Measurements from ENCODE around the gene AREL1. TPM values are rescaled to one million over a fixed set of nuclear protein-coding genes. Genes with fewer than 3 reads are reported as not detected.

AREL1 gene
- total and polyA plus RNA-seq, 10 of the 15 experiments (the other 5 are each of a cell fraction or from before 2014, with no cell fraction given) = 6.2 to 40.4 (median 23.7) TPM

- SMC1A ChIA-PET (ENCODE audit: uncharacterized antibody, unreplicated experiment) = no interaction called here
- BruUV-seq (replicated peaks) = no TSS peak
- no peak overlapping the region for H3K4me2 ChIP-seq (ENCODE audit: control insufficient read depth, insufficient read depth)
Measured at GRCh38 chr14:74645244-74645643, 67.6 kb downstream of the AREL1 start.

More at GRCh38 chr14:74645244-74645643, 67.6 kb downstream of the AREL1 start:
- H3K9me3 ChIP-seq (replicated peaks; ENCODE audit: control insufficient read depth, insufficient read depth, low read length) = no peaks in the 10 kb centered on the region
- H2AFZ ChIP-seq (ENCODE audit: control insufficient read depth, low read depth, low read length) = no peak overlapping the region
- H3K9ac ChIP-seq (ENCODE audit: control insufficient read depth, insufficient read depth, low read length) = no peak overlapping the region
- POLR2A ChIA-PET = no interaction called here
- intact Hi-C loops (cut with micrococcal nuclease; ENCODE audit: unreplicated experiment) (loop anchor here (5.0 kb wide), 1 partner anchor 33 kb away; the partner anchor contains the start of gene LTBP2), in situ Hi-C loops (cut with MboI) (no loop called here)
- H4K20me1 ChIP-seq (ENCODE audit: control insufficient read depth, insufficient read depth) = no peaks in the 10 kb centered on the region
- ATAC-seq (no peak; the same call in 2 of the 3 replicates), FAIRE-seq (no peak), DNase-seq (ENCODE audit: low read depth, low spot score) (no peak)
- no peak overlapping the region for H3K4me3 ChIP-seq
- no peaks in the 10 kb centered on the region for H3K4me1 ChIP-seq (ENCODE audit: control insufficient read depth, insufficient read depth, low read length)
- CTCF ChIA-PET = interaction anchor here (0.8 to 1.5 kb wide), 2 partner anchors 26 to 37 kb away, joined by 3 to 4 read pairs; no protein-coding TSS in a partner anchor
- no peak overlapping the region for H3K27ac ChIP-seq (ENCODE audit: control insufficient read depth, insufficient read depth)
- 58% methylated on average over 5 of the region's 5 CpGs for WGBS (ENCODE audit: insufficient coverage, insufficient replicate concordance, low lambda C conversion rate, missing lambda C conversion rate)
- RAD21 ChIA-PET (ENCODE audit: unreplicated experiment) = interaction anchor here (1.2 kb wide), 1 partner anchor 11 kb away, joined by 3 read pairs; no protein-coding TSS in a partner anchor
- H3K27me3 ChIP-seq (replicated peaks in 1 of 2; ENCODE audit: control insufficient read depth in 2 of 2, insufficient read depth in 2 of 2, low read length in 1 of 2) = no peaks in the 10 kb centered on the region
- no peaks in the 10 kb centered on the region for H3K79me2 ChIP-seq (ENCODE audit: control insufficient read depth, insufficient read depth, low read length)
- no peak for TF ChIP-seq HSF1 (IDR thresholded peaks at IDR 0.05; ENCODE audit: low read depth, low read length)
- no peaks in the 10 kb centered on the region for H3K36me3 ChIP-seq (ENCODE audit: control insufficient read depth in 2 of 2, insufficient read depth in 2 of 2, low read length in 1 of 2)

Measured in GM12878 (cell line).